ENCODE results near the gene ZNF189.

DNA sequence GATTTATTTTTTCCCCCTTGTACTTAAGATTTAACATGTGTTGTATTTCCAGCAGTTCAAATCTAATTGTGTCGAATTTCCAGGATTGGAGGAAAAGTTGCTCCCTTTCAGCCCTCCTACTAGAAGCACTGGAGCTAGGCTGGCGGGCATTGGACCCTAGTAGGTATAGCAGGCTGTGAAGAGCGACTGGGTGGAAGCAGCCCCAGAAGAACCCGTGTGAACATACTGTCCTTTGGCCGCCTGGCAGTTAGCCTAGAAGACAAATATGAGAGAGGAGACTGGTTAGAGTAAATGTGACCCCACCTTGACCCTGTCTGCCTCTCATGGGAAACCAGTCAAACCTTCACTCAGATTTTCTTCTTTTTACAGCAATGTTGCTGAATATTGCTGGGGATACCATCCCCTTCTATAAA is 23.0 kb downstream of the ZNF189 start:
- TF ChIP-seq SUZ12 (IDR thresholded peaks at IDR 0.05) (no peak), TARDBP (IDR thresholded peaks at IDR 0.05) (no peak), ELF4 (IDR thresholded peaks at IDR 0.05) (no peak), FOXM1 (IDR thresholded peaks at IDR 0.05; ENCODE audit: borderline replicate concordance) (no peak), CTBP1 (IDR thresholded peaks at IDR 0.05; ENCODE audit: borderline replicate concordance) (no peak), SP1 (IDR thresholded peaks at IDR 0.05) (no peak), BHLHE40 (IDR thresholded peaks at IDR 0.05; ENCODE audit: borderline replicate concordance) (no peak), FOXA1 (IDR thresholded peaks at IDR 0.05) (no peak), ARNT (IDR thresholded peaks at IDR 0.05) (no peak), LEF1 (IDR thresholded peaks at IDR 0.05; ENCODE audit: borderline replicate concordance) (no peak), FOXK2 (IDR thresholded peaks at IDR 0.05) (no peak)
- TF ChIP-seq, protein P1, sequence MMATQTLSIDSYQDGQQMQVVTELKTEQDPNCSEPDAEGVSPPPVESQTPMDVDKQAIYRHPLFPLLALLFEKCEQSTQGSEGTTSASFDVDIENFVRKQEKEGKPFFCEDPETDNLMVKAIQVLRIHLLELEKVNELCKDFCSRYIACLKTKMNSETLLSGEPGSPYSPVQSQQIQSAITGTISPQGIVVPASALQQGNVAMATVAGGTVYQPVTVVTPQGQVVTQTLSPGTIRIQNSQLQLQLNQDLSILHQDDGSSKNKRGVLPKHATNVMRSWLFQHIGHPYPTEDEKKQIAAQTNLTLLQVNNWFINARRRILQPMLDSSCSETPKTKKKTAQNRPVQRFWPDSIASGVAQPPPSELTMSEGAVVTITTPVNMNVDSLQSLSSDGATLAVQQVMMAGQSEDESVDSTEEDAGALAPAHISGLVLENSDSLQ (IDR thresholded peaks at IDR 0.05): no peak

All from HEK293T (cell line).